Fibroblast of upper back skin (primary cell): ENCODE results near the gene ZMYND10.

Experiments used
- DNase-seq: peaks from one replicate; pipeline ENCODE4 v3.0.0-alpha.2; 2013

The ZMYND10 gene

DNA sequence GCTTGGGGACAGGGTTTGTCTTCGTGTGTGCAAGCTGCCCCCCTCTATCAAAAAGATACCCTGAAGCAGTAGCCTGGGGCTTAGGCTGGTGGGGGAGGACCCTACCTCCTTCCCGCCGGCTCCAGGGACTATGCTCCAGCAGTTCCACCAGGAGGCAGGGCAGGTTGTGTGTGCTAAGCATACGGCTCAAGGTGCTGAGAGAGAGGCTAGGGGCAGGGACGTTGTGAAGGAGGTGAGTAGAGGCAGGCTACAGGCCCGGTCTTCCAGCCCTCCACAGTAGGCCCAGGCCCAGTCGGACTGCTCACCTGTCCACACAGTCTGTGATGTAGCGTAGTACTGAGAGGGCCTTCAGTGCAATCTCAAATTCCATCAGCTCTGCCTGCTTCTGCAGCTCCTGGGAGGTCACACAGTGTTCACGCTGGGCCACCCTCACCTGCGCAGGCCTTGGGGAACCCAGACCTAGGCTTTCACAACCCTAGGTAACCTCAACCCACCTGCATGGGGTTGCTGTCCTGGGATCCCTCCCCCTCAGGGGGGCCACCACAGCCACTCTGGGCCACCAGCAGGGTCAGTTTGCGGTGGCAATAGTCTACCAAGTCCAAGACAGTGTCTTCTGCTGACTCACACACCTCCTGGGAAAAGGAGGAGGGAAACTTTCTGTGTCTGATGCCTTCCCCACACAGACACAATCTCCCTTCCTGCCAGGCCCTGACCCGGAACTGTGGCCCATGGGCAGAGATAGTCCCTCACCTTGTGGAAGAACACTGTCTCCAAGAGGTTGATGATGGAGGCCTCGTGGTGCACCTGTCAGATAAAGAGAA is 2.5 kb downstream of the ZMYND10 start:
- DNase-seq: no peak

DNA sequence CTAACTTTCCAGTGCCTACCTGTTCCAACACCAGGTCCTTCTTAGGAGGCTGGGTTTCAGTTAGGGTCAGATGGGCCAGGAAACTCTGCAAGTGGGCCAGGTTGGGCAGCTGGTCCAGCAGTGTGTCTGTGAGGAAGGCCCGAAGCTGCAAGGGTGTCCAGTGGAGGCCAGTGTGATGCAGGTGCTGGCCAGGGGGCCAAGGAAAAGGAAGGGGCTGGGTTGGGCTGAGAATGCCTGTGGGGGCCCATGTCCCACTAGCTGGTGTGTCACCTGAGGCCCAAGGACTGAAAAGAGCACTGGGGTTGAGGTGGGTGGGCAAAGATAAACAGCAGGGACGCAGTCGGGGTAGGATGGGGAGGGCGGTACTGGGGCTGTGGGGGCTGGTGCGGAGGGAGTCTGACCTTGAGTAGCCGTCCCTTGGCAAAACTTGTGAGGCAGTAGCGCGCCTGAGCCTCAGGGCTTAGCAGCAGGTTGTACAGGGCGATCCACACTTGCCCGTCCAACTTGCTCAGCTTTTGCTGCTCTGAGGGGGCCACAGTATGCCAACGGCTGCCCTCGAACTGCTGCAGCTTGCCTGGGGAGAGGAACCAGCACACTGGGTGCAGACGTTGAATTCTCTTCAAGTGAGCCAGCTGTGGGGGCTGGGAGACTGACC is 3.4 kb downstream of the ZMYND10 start:
- no peak for DNase-seq

- no peak for DNase-seq
Observed at GRCh38 chr3:50341537-50341936, 4.0 kb downstream of the ZMYND10 start.

- peak; percentile 59 for DNase-seq
Observed at GRCh38 chr3:50340448-50341329, 4.8 kb downstream of the ZMYND10 start, which contains the start of gene RASSF1. RASSF1 (minus strand) TSS chr3:50340836; CDS start chr3:50340805, 31 bp downstream.

DNA sequence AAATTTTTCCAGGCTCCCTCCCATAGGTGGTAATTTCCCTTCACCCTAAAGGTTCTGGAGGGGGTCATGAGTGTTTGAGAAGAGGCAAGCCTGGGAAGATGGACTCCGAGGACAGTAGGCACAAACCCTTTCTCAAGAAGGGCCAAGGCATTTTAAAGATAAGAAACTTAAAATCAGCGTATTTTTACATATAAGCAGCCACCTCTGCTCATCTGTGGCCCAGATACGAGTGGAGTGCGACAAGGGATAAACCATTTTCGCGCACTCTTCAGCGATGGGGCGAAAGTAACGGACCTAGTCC is 5.4 kb downstream of the ZMYND10 start:
- no peak for DNase-seq

- peak; percentile 66 for DNase-seq
Observed at GRCh38 chr3:50339485-50340146, 5.9 kb downstream of the ZMYND10 start.

DNA sequence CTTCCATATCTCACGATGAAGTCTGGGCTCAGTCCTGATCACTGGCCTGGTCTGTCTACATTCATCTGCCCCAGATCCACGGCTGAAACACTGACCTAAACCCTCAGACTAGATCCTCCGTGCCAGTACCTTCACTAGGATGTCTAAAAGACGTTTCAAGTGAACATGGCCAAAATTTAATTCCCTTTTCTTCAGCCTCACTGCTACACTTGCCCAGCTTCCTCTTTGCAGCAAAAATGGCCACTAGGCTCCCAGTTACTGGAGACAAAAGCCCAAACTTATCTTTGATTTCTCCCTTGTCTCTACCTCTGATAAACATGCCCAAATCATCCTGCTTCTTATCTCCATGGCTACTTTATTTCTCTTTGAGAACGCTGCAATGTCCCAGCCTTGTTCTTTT is 6.6 kb downstream of the ZMYND10 start:
- no peak for DNase-seq

DNA sequence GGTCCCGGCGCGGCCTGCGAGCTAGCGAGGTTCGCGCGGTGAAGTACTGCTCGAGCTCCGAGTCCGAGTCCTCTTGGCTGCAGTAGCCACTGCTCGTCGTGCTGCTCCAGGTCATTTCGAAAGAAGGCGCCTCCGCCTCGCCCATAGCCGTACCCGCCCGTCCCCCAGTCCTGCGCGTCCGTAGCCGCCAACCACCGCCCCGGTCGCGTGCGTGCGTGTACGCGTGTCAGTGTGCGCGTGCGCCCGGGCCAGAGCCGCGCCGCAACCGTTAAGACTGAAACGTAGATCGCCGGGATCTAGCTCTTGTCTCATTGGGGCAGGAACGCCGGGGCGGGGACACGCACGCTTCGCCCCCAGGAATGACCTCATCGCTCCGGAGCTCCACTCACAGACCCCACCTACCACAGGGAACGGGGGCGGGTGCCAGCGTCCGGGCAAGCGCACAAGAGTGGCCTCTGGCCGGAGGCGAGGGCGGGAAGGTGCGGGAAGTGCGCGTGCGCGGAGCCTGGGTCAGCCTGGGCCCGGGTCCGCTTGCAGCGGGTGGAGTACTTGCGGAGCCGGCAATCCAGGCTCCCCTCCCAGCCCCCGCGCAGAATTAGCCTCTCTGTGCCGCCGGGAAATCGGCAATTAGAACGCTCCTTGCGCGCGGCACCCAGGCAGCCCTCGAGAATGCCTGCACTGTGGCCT is 8.2 kb downstream of the ZMYND10 start:
- DNase-seq: peak; percentile 99

DNA sequence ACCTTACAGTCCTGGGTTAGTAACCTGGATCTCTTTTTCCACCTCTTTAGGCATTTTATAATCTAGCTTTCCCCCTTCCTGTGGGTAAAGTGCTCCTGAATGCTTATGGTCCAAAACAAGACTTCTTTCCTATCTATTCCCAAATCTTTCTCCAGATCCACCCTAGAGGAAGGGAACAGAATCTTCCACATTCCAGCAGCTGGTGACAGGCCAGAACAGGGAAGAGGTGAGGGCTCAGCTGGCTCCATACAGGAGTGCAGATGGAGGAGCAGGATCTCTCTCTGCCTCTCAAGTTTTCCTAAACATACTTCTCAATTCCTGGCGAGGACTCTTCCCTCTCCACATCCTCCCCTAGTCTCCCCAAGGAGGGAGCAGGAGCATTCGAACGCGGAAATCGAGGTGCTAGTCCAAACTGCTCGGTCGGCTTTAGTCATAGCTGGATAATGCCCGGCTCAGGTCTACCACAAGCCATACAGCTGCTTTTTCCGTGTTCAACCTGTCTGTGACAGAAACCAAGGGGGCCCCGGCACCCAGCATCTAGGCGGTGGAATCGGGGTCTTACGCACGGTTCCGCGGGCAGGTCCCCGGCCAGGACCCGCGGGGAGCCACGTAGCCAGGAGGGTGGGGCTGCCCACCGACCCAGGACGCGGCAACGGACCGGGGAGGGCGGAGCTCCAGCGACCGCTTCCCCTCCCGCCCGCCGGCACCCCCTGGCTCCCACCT is 8.9 kb downstream of the ZMYND10 start:
- DNase-seq: peak; percentile 21

- no peak for DNase-seq
Observed at GRCh38 chr3:50334339-50335075, 11.0 kb downstream of the ZMYND10 start.

GRCh38 chr3:50333744-50334328 is 11.7 kb downstream of the ZMYND10 start:
- peak; percentile 45 for DNase-seq

- DNase-seq: no peak
Observed at GRCh38 chr3:50331364-50331907, 14.1 kb downstream of the ZMYND10 start.

DNA sequence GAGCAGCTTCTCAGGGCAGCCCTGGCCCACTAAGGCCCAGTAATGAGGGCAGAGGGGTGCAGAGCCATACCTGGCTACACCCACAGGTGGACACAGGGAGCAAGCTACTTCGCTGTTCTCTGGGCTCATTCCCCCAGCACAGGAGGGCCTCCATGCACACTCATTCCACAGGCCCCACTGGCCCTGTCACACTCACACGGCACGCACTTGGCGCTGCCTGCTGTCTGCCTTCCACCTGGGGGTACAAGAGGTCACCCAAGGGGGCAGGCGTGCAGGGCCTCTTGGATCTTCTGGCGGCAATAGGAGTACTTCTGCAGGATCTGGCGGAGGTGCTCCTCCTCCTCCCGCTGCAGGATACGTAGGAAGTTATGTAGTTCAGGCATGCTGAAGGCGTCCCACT is 15.2 kb downstream of the ZMYND10 start:
- no peak for DNase-seq

DNA sequence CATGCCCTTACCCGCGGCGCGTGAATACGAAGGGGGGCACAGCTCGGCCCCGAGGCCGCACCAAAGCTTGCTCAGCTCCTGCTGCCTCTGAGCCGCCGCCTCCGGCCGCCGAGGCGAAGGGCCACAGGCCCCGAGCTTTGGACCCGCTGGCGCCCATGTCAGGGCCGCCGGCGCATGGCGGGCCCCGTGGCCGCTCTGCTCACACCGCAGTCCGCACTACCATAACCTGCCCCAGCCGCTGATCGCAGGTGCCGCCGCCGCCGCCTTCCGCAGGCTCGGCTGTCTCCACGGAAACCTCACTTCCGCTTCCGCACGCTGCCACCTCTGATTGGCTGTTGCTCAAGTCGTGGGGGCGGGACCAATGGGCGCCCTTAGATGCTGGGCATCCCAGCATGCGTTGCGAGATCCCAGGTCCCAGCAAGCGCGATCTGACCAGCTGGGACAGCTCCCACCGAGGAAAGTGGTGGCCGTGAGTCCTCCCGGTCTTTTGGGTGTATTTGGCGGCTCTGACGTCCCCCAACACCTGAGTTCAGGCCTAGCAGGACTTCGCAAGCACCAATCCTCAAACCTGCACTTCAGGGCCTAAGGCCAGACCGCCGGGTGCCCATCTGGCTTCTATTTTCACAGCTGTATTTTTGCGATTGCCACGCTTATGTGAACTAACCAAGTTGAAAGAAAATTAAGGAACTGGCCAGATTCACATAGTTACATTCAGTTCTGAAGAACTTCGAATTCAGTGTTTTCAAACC is 17.4 kb downstream of the ZMYND10 start, which contains the start of gene TUSC2:
Gene TUSC2 (minus strand): TSS at position 281 of the 749 bp plus-strand sequence. CDS start 124 bp downstream, at position 157.
- DNase-seq: peak; percentile 94

GRCh38 chr3:50327129-50327528 is 18.4 kb downstream of the ZMYND10 start:
- no peak for DNase-seq

DNA sequence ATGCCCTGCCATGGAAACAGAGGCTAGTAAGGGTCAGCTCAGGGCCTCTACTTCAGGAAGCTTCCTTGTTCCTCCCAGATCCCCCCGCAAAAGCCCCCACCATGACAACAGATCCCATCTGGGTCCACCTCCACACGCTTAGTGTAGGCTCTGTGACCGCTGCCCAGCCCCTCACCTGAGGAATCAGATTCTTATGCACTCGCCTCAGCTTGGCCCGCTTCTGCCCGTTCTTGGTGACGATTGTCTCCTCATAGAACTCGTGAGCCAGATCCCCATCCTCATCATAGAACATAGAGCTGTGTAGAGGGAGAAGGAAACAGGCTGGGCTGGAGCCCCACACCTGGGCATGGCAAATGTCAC is 19.4 kb downstream of the ZMYND10 start:
- DNase-seq: no peak

- DNase-seq: no peak
Observed at GRCh38 chr3:50325497-50326181, 19.9 kb downstream of the ZMYND10 start.

GRCh38 chr3:50325113-50325480 is 20.4 kb downstream of the ZMYND10 start:
- no peak for DNase-seq
